Progenitor cell of endocrine pancreas (in vitro differentiated cells): ENCODE results near the gene STING1. TPM values are rescaled to one million over a fixed set of nuclear protein-coding genes. Genes with fewer than 3 reads are reported as not detected.
"Not testable (repeated sequence)": the region's sequence is repeated elsewhere in the genome, so short reads cannot be mapped to it uniquely, and the experiment has no call there.

Source experiments
- DNase-seq: peaks from one replicate; pipeline ENCODE4 v3.0.0; 2021; ENCODE audit warnings: low spot score; ENCODE audit not compliant: unreplicated experiment
- H3K27ac Mint-ChIP-seq: 2 replicates; pipeline ENCODE4 v1.8.0; 2021; ENCODE audit warnings: mild to moderate bottlenecking, moderate library complexity, mixed read lengths
- H3K27me3 Mint-ChIP-seq: 2 replicates; pipeline ENCODE4 v1.8.0; 2021; ENCODE audit warnings: mixed read lengths
- H3K36me3 Mint-ChIP-seq: 2 replicates; pipeline ENCODE4 v1.8.0; 2022; ENCODE audit warnings: mixed read lengths; ENCODE audit not compliant: insufficient read depth
- H3K4me1 Mint-ChIP-seq: 2 replicates; pipeline ENCODE4 v1.8.0; 2021; ENCODE audit warnings: low read depth, mixed read lengths
- H3K4me3 Mint-ChIP-seq: 2 replicates; pipeline ENCODE4 v1.8.0; 2021; ENCODE audit warnings: low read depth, mild to moderate bottlenecking, moderate library complexity, mixed read lengths
- H3K9me3 Mint-ChIP-seq: 2 replicates; pipeline ENCODE4 v1.8.0; 2021; ENCODE audit warnings: low read depth, mixed read lengths
- total RNA-seq: library from RNA; stranded (reverse); gene quantifications from 2 replicates; pipeline ENCODE4 v1.2.1, GENCODE V29; 2021
- TF ChIP-seq, protein P1 (sequence below): fragments of 200-600 bp; sonication (generic); IDR thresholded peaks from one replicate; pipeline ENCODE4 v1.5.0; 2021; ENCODE audit warnings: antibody characterized with exemption, mild to moderate bottlenecking; ENCODE audit not compliant: unreplicated experiment

The STING1 gene
- total RNA-seq, 1 donor from 2014 or later = not detected

DNA sequence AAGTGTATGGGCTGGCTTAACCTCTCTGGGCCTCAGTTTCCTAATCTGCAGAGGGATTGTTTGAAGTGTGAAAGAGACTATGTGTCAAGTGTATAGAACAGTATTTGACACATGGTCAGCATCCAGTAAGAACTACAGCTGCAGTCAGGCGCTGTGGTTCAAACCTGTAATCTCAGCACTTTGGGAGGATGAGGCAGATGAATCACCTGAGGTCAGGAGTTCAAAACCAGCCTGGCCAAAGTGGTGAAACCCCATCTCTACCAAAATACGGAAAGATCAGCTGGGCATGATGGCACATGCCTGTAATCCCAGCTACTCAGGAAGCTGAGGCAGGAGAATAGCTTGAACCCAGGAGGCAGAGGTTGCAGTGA lies 31.9 kb upstream of the STING1 start:
- TF ChIP-seq, protein P1, sequence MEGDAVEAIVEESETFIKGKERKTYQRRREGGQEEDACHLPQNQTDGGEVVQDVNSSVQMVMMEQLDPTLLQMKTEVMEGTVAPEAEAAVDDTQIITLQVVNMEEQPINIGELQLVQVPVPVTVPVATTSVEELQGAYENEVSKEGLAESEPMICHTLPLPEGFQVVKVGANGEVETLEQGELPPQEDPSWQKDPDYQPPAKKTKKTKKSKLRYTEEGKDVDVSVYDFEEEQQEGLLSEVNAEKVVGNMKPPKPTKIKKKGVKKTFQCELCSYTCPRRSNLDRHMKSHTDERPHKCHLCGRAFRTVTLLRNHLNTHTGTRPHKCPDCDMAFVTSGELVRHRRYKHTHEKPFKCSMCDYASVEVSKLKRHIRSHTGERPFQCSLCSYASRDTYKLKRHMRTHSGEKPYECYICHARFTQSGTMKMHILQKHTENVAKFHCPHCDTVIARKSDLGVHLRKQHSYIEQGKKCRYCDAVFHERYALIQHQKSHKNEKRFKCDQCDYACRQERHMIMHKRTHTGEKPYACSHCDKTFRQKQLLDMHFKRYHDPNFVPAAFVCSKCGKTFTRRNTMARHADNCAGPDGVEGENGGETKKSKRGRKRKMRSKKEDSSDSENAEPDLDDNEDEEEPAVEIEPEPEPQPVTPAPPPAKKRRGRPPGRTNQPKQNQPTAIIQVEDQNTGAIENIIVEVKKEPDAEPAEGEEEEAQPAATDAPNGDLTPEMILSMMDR = no peak
- Mint-ChIP-seq H3K27me3 (no peaks in the 10 kb centered on the region), H3K27ac (no peak overlapping the region), H3K4me3 (no peak overlapping the region), H3K4me1 (peaks cover 6% of the 10 kb centered on the region), H3K9me3 (no peaks in the 10 kb centered on the region), H3K36me3 (no peaks in the 10 kb centered on the region)
- DNase-seq = no peak

DNA sequence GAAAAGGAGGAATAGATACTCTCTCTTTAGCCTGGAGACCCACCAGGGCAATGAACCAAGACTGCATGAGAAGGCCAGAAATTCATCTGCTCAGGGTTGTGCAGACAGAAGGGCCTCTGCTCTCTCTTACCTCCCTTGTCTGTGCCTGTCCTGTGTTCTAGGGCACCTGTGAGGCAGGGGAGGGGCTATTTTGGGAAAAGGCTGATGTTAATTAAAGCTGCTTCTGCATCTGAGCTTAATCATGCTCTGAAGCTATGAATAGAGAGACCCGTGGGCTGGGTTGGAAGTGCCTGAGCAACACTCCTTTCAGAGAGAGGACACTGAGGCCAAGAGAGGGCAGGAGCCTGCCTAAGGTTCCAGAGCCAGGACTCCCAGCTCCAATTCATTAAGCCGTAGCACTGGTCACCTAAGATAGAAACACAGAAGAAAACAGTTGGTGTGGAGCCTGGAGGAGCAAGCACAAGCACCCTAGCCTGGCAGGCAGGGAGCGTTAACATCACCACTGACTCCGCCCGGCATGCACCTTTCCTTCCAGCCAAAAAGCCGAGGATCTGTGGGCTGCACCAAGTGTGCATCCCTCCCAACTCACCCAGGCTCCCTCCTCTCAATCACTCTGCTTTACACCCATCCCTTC lies 31.4 kb upstream of the STING1 start:
- H3K4me3 Mint-ChIP-seq = no peak overlapping the region
- DNase-seq = no peak
- no peaks in the 10 kb centered on the region for H3K9me3 Mint-ChIP-seq
- H3K27ac Mint-ChIP-seq = no peak overlapping the region
- TF ChIP-seq, protein P1 = no peak
- H3K36me3 Mint-ChIP-seq = no peaks in the 10 kb centered on the region
- H3K27me3 Mint-ChIP-seq = no peaks in the 10 kb centered on the region
- peaks cover 6% of the 10 kb centered on the region for H3K4me1 Mint-ChIP-seq

DNA sequence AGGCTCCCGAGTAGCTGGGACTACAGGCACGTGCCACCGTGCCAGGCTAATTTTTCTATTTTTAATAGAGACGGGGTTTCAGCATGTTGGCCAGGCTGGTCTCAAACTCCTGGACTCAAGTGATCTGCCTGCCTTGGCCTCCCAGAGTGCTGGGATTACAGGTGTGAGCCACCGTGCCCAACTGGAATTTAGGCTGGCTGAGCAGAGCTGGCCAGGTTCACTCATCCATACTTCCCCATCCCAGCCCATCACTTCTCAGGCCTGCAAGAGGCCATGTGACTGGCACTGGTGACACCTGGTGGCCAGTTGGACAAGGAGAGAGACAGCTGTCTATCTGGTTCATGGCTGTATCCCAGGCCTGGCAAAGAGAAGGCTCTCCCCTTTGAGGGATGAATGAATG lies 30.9 kb upstream of the STING1 start:
- DNase-seq = peak; percentile 40
- TF ChIP-seq, protein P1 = peak; percentile 65
- H3K4me1 Mint-ChIP-seq, H3K36me3 Mint-ChIP-seq, H3K4me3 Mint-ChIP-seq, H3K27ac Mint-ChIP-seq, H3K9me3 Mint-ChIP-seq, H3K27me3 Mint-ChIP-seq: not testable (repeated sequence)

DNA sequence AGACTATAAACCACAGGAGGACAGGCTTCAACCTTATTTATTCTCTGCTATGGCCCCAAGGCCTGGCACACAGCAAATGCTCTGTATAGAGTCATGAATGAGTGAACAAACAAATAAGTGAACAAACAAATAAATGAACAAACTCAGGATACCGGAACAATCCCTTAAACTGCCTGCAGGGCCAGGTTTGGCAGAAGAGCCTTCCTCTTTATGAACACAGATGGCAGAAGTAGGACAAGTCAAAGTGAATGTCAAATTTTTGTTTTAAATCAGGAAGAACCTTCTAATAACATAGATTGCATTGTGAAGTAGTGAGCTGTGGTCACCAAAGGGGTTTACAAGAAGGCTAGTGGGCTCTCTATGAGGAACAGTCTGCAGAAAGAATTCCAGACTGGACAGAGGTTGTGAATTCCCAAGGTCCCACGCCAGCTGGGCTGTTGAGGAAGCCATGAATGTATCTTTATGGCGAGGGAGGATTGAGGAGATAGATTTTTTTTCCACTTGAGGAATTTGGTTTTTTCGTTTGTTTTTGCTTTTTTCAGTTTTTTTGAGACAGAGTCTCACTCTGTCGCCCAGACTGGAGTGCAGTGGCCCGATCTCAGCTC lies 30.3 kb upstream of the STING1 start:
- Mint-ChIP-seq H3K4me1 (peaks cover 4% of the 10 kb centered on the region), H3K4me3 (no peak overlapping the region), H3K9me3 (no peaks in the 10 kb centered on the region), H3K27me3 (peaks cover 2% of the 10 kb centered on the region), H3K36me3 (no peaks in the 10 kb centered on the region), H3K27ac (no peak overlapping the region)
- TF ChIP-seq, protein P1 = no peak
- DNase-seq = no peak

DNA sequence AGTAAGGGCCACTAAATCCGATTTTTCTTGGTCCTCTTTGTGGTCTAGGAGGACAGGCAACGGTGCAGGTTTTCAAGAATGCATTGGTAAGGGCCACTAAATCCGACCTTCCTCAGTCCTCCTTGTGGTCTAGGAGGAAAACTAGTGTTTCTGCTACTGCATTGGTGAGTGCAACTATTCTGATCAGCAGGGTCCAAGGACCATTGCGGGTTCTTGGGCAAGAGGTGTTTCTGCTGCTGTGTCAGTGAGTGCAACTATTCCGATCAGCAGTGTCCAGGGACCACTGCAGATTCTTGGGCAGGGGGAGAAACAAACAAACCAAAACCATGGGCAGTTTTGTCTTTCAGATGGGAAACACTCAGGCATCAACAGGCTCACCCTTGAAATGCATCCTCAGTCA lies 22.2 kb upstream of the STING1 start:
- not testable (repeated sequence) for H3K9me3 Mint-ChIP-seq, H3K4me1 Mint-ChIP-seq, H3K36me3 Mint-ChIP-seq, H3K27ac Mint-ChIP-seq, DNase-seq, H3K4me3 Mint-ChIP-seq
- H3K27me3 Mint-ChIP-seq = peaks cover 12% of the 10 kb centered on the region

DNA sequence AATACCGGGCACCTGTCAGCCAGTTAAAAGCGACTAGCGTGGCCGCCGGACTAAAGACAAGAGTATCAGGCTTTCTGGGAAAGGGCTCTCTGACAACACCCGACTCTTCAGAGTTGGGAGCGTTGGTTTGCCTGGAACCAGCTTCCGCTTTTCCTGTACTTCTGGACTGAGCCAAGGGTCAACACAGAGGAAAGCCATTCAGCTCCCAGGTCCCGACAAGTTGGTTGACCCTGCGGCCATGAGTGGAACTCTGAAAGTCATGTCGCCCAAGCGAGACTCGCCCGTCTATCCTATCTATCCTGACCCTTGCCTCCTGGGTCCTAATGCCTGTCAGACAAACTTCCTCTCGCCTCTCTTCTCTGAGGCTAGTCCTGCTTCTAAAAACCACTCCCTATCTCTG lies 21.3 kb upstream of the STING1 start:
- not testable (repeated sequence) for H3K9me3 Mint-ChIP-seq, H3K27ac Mint-ChIP-seq, DNase-seq, H3K4me1 Mint-ChIP-seq, H3K36me3 Mint-ChIP-seq
- Mint-ChIP-seq H3K27me3 (peaks cover 12% of the 10 kb centered on the region), H3K4me3 (peak overlapping the region; percentile 54)

DNA sequence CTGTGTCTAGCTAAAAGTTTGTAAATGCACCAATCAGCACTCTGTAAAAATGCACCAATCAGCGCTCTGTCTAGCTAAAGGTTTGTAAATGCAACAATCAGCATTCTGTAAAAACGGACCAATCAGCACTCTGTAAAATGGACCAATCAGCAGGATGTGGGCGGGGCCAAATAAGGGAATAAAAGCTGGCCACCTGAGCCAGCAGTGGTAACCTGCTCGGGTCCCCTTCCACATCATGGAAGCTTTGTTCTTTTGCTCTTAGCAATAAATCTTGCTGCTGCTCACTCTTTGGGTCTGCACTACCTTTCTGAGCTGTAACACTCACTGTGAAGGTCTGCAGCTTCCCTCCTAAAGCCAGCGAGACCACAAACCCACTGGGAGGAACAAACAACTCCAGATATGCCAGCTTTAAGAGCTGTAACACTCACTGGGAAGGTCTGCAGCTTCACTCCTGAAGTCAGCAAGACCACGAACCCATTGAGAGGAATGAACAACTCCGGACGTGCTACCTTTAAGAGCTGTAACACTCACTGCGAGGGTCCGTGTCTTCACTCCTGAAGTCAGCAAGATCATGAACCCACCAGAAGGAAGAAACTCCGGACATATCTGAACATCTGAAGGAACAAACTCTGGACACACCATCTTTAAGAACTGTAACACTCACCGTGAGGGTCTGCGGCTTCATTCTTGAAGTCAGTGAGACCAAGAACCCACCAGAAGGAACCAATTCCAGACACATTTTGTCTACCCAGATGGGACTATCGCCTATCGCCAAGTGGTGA lies 20.7 kb upstream of the STING1 start:
- not testable (repeated sequence) for H3K9me3 Mint-ChIP-seq, DNase-seq, H3K4me1 Mint-ChIP-seq, H3K27ac Mint-ChIP-seq, H3K36me3 Mint-ChIP-seq, H3K27me3 Mint-ChIP-seq
- peak overlapping the region; percentile 54 for H3K4me3 Mint-ChIP-seq
